Thoracic aorta (tissue), 2 donors: ENCODE measurements around the gene SEMA3B. TPM values are rescaled to one million over a fixed set of nuclear protein-coding genes. Genes with fewer than 3 reads are reported as not detected.
"Not testable (repeated sequence)": the region's sequence is repeated elsewhere in the genome, so short reads cannot be mapped to it uniquely, and the experiment has no call there.

Experiments
- ATAC-seq: fragments of 150-250 bp; one replicate; pipeline ENCODE4 v1.8.0; 2017; ENCODE audit warnings: low read depth; ENCODE audit not compliant: insufficient number of reproducible peaks, low FRiP score
- DNase-seq: peaks from one replicate; pipeline ENCODE4 v3.0.0-alpha.2; 2020; ENCODE audit warnings: low spot score
- H3K27ac ChIP-seq, 2 donors: fragments of 200-600 bp; sonication (generic); 1 replicate in 1 of 2; 2 replicates in 1 of 2; pipeline ENCODE4 v1.5.1; 2016; ENCODE audit warnings: mild to moderate bottlenecking in 2 of 2, moderate library complexity in 2 of 2
- H3K27me3 ChIP-seq: fragments of 200-600 bp; sonication (generic); replicated peaks from 2 replicates; pipeline ENCODE4 v1.6.0; 2016; ENCODE audit warnings: mild to moderate bottlenecking; ENCODE audit not compliant: insufficient read depth
- H3K36me3 ChIP-seq: fragments of 200-600 bp; sonication (generic); one replicate; pipeline ENCODE4 v1.5.1; 2016
- H3K4me1 ChIP-seq, 2 donors: fragments of 200-600 bp; sonication (generic); 1 replicate in 1 of 2; 2 replicates in 1 of 2; pipeline versions ENCODE4 v1.5.1 to v1.6.0; 2016; ENCODE audit warnings: low read depth in 2 of 2, mild to moderate bottlenecking in 1 of 2; ENCODE audit not compliant: control insufficient read depth in 1 of 2
- H3K4me3 ChIP-seq: fragments of 200-600 bp; sonication (generic); 2 replicates; pipeline ENCODE4 v1.5.1; 2016; ENCODE audit warnings: mild to moderate bottlenecking
- H3K9me3 ChIP-seq: fragments of 200-600 bp; sonication (generic); 2 replicates; pipeline ENCODE4 v1.5.1; 2016
- total RNA-seq, 2 donors: library from RNA; depleted of rRNA; stranded (reverse); fragments of >200 nt; gene quantifications; one replicate each; pipeline versions ENCODE4 v1.1.0 to v1.2.3, GENCODE V29; 2016
- TF ChIP-seq, protein P1 (sequence below): fragments of 200-600 bp; sonication (generic); IDR thresholded peaks from one replicate; pipeline ENCODE4 v1.5.1; 2019; ENCODE audit warnings: antibody characterized with exemption

Gene SEMA3B
- total RNA-seq, 2 donors from 2014 or later = 53.6 to 57.2 TPM

- Histone ChIP-seq H3K27me3 (no peaks in the 10 kb centered on the region), H3K4me3 (no peak overlapping the region), H3K9me3 (no peaks in the 10 kb centered on the region), H3K36me3 (no peaks in the 10 kb centered on the region), H3K4me1 (peaks cover 3 to 15% of the 10 kb centered on the region in 2 donors), H3K27ac (no peak overlapping the region)
- no peak for DNase-seq
- TF ChIP-seq, protein P1, sequence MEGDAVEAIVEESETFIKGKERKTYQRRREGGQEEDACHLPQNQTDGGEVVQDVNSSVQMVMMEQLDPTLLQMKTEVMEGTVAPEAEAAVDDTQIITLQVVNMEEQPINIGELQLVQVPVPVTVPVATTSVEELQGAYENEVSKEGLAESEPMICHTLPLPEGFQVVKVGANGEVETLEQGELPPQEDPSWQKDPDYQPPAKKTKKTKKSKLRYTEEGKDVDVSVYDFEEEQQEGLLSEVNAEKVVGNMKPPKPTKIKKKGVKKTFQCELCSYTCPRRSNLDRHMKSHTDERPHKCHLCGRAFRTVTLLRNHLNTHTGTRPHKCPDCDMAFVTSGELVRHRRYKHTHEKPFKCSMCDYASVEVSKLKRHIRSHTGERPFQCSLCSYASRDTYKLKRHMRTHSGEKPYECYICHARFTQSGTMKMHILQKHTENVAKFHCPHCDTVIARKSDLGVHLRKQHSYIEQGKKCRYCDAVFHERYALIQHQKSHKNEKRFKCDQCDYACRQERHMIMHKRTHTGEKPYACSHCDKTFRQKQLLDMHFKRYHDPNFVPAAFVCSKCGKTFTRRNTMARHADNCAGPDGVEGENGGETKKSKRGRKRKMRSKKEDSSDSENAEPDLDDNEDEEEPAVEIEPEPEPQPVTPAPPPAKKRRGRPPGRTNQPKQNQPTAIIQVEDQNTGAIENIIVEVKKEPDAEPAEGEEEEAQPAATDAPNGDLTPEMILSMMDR = no peak
- ATAC-seq = no peak
Measured at GRCh38 chr3:50222169-50222528, 46.8 kb upstream of the SEMA3B start.

DNA sequence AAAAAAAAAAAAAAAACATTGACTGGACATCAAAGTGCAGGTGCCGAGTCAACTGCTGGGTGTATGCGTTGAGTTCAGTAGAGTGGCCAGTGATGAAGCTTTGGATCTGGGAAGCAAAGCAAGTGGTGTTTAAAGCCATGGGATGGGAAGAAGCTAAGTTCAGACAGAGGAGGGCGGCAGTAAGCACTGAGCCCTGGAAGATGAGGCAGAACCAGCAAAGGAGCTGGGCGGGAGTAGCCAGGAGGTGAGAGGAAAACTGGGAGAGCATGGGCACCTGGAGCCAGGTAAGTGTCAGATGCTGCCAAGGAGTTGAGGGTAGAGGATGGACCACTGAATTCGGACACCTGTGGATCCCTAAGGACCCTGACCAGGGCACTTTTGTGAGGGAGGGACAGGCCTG, 44.3 kb upstream of the SEMA3B start:
- peaks cover 7 to 22% of the 10 kb centered on the region in 2 donors for H3K4me1 ChIP-seq
- H3K27ac ChIP-seq = no peak overlapping the region
- ATAC-seq (no peak), DNase-seq (no peak)
- TF ChIP-seq, protein P1 = no peak
- H3K4me3 ChIP-seq = no peak overlapping the region
- H3K9me3 ChIP-seq = no peaks in the 10 kb centered on the region
- no peaks in the 10 kb centered on the region for H3K27me3 ChIP-seq
- no peaks in the 10 kb centered on the region for H3K36me3 ChIP-seq

DNA sequence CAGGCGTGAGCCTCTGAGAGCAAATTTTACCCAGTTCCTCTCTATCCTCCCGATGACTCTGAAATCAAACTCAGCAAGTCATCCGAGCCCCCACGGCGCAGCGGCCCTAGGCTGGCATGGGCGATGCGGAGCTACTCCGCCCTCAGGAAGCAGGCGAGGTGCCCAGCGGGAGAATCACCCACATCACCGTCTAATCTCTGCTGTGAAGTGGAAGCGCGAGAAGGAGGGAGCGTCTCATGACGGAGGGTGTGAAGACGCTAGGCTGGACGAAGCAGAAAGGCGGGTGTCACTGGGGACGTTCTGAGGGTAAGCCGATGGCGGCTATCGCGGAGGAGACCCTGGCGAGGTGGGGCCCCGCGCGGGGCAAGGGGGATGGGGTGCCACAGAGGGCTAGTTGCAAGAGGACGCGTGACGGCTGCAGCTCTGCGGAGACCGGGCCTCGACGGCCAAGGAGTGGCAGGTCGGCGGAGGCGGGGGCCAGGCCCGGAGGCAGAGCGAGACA, 42.0 kb upstream of the SEMA3B start:
- peak overlapping the region; percentile 94 for H3K4me3 ChIP-seq
- DNase-seq (no peak), ATAC-seq (peak; percentile 4)
- TF ChIP-seq, protein P1 = no peak
- H3K27me3 ChIP-seq = no peaks in the 10 kb centered on the region
- peaks cover 7 to 22% of the 10 kb centered on the region in 2 donors for H3K4me1 ChIP-seq
- peak overlapping the region; percentile 49 to 58 for H3K27ac ChIP-seq
- no peaks in the 10 kb centered on the region for H3K9me3 ChIP-seq
- H3K36me3 ChIP-seq = no peaks in the 10 kb centered on the region

DNA sequence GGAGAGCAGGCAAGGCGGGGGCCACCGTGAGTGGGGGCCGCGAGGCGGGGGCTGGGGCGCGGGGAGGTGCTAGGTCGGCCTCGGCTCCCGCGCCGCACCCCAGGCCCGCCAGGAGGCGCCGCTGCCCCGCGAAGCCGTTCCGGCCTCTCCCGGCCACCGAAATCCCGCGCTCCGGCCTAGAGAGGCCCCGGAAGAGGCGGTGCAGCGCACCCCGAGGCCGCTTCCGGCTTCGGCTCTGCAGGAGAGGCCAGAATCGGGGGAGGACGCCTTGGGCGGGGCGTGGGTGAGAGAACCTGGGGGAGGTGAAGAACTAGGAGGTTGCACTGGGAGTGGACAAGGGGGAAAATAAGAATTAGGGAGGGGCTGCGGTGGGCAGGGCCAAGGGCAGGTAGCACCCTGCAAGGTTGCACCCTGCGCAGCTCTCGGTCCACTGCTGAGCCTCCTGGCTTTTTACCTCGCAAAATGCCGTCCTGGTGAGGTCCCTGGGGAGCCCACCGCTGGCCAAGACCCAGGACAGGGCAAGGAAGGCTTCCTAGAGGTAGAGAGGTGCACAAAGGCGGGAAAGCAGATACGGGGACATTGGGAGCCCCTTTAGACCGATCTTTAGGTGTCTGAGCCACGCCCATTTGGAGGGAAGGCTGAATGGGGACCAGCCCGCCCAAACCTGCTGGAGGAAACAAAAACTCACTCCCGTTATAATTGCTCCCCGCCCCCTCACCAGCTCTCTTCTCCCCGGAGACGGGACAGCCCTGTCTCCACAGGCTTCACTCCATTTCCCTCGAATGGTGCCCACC, 41.4 kb upstream of the SEMA3B start:
- DNase-seq (no peak), ATAC-seq (peak; percentile 36)
- Histone ChIP-seq H3K27ac (peak overlapping the region in 1 of 2 donors; percentile 58), H3K27me3 (no peaks in the 10 kb centered on the region), H3K36me3 (no peaks in the 10 kb centered on the region), H3K4me1 (peaks cover 7 to 22% of the 10 kb centered on the region in 2 donors), H3K4me3 (peak overlapping the region; percentile 94), H3K9me3 (no peaks in the 10 kb centered on the region)
- TF ChIP-seq, protein P1 = peak; percentile 90

DNA sequence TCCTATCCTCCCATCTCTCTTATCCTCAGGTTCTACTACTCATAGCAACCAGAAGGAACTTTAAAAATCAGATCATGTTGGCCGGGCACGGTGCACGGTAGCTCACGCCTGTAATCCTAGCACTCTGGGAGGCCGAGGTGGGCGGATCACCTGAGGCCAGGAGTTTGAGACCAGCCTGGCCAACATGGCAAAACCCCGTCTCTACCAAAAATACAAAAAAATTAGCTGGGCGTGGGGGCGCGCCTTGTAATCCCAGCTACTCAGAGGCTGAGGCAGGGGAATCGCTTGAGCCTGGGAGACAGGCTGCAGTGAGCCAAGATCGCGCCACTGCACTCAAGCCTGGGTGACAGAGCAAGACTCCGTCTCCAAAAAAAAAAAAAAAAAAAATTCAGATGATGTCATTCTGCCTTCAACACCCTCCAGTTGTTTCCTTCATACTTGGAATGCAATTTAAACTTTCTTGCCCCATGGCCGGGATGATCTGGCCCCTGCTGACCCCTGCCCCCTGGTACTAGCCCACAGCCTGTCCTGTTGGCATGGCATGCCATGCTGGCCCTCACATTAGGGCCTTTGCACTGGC, 40.7 kb upstream of the SEMA3B start:
- not testable (repeated sequence) for H3K36me3 ChIP-seq, H3K27ac ChIP-seq, H3K27me3 ChIP-seq, ATAC-seq, DNase-seq, H3K9me3 ChIP-seq
- Histone ChIP-seq H3K4me1 (peaks cover 7 to 22% of the 10 kb centered on the region in 2 donors), H3K4me3 (peak overlapping the region; percentile 94)
